NT2/D1 (cell line): ENCODE measurements around the gene FGF19.

Source experiments
- SUZ12 ChIP-seq: IDR thresholded peaks from 2 replicates; pipeline ENCODE4 v1.6.1; 2011; ENCODE audit not compliant: insufficient read length, insufficient read depth; ENCODE audit errors: extremely low read depth
- YY1 ChIP-seq: IDR thresholded peaks from 2 replicates; pipeline ENCODE4 v1.6.1; 2011; ENCODE audit not compliant: insufficient read length, insufficient read depth
- ZNF274 ChIP-seq: IDR thresholded peaks from 2 replicates; pipeline ENCODE4 v1.6.1; 2011; ENCODE audit warnings: mild to moderate bottlenecking, low read depth, low read length

DNA sequence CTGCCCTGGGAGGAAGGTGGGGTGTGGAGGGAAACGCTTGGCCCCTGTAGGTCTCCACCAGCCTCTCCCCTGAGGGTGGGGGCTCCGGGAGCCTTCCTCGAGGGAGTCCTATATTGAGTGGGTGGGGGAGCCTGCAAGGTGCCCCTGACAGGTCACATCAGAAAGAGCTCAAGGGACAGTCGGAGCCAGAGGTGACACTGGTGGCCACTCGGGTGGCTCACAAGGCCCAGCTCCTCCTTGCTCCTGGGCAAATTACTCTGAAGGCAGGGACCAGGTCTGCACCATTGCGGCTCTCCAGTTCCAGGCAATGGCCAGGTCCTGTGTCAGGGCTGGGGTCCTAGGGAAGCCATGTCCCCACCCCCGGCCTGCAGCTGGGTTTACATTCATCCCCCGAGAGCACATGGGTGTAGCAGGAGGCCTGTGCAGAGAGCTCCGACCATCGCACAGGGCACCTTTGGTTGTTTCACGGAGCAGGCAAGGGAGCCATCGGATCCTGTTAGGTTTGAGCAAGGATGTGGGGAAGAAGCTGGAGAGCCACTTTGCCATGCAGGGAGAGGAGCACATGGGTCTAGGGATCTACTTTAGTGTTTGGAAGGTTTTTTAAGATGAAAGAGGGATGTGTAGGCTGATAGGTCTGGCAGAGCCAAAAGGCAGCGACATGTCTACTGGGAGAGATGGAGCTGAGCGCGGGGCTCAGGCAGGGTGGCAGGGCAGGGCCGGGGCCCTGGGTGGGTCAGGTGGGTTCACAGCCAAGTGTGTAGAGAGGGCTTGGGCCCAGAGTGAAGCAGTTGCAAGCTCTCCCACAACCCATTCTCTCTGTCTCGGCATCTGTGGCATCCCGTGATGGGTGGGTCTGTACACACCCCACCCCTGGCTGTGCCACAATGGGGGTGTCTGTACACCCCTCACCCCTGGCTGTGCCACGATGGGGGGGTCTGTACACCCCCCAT is 48.1 kb downstream of the FGF19 start:
- TF ChIP-seq YY1 (no peak), ZNF274 (no peak), SUZ12 (no peak)
